Skeletal muscle tissue (tissue), 4 donors: Measurements from ENCODE around the gene GSC2. TPM values are rescaled to one million over a fixed set of nuclear protein-coding genes. Genes with fewer than 3 reads are reported as not detected.

Experiments used
- H3K27ac ChIP-seq: one replicate; pipeline ENCODE4 v1.7.0; 2013; ENCODE audit warnings: mild to moderate bottlenecking, low read depth, low read length, inconsistent platforms
- H3K27me3 ChIP-seq, 3 donors: one replicate each; pipeline ENCODE4 v1.7.0; 2013; ENCODE audit warnings: low read length in 3 of 3; ENCODE audit not compliant: control insufficient read depth in 3 of 3, insufficient read depth in 3 of 3
- H3K36me3 ChIP-seq, 3 donors: one replicate each; pipeline ENCODE4 v1.7.0; 2013; ENCODE audit warnings: low read length in 3 of 3; ENCODE audit not compliant: control insufficient read depth in 3 of 3, insufficient read depth in 3 of 3
- H3K4me1 ChIP-seq, 3 donors: one replicate each; pipeline ENCODE4 v1.7.0; 2013; ENCODE audit warnings: low read length in 3 of 3, mild to moderate bottlenecking in 3 of 3; ENCODE audit not compliant: control insufficient read depth in 3 of 3, insufficient read depth in 3 of 3
- H3K4me3 ChIP-seq, 3 donors: one replicate each; pipeline ENCODE4 v1.7.0; 2013; ENCODE audit warnings: low read length in 3 of 3
- H3K9ac ChIP-seq, 3 donors: one replicate each; pipeline ENCODE4 v1.7.0; 2013; ENCODE audit warnings: low read length in 3 of 3, mild to moderate bottlenecking in 3 of 3, moderate library complexity in 2 of 3, low read depth in 1 of 3
- H3K9me3 ChIP-seq, 3 donors: one replicate each; pipeline ENCODE4 v1.7.0; 2013; ENCODE audit warnings: low read length in 3 of 3; ENCODE audit not compliant: control insufficient read depth in 3 of 3
- total RNA-seq: library from RNA; depleted of rRNA; stranded (reverse); fragments of >200 nt; gene quantifications from one replicate; pipeline ENCODE4 v1.2.3, GENCODE V29; 2014
- donor health status: Osteomylitis.

Gene GSC2
- total RNA-seq, 1 donor from 2014 or later: not detected

DNA sequence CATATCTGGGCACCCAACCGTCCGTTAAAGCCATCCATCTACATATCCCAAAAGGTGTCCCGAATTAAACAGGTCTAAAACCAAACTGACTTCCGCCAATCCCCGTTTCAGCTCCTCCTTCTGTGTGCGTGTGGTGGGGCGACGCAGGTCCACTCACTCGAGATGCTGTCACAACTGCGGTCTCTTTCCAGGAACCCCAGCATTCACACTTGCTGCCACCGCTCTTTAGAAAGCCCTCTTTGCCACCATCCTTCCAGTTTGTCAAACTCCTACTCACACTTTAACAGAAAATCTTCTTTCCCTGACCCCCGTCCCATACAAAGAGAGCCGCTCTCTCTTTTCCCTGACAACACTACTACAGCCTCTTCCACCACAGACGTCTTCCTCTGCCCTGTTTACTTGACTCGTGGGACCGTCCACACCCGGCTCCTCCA is 6.1 kb downstream of the GSC2 start:
- Histone ChIP-seq H3K27me3 (peaks cover 16 to 19% (median 18%) of the 10 kb centered on the region in 3 donors), H3K36me3 (peaks cover 29 to 35% (median 33%) of the 10 kb centered on the region in 3 donors), H3K9ac (peak overlapping the region; percentile 92 to 95 (median 92)), H3K4me3 (peak overlapping the region; percentile 87 to 99 (median 95)), H3K4me1 (peaks cover 7 to 17% (median 10%) of the 10 kb centered on the region in 3 donors), H3K27ac (peak overlapping the region; percentile 74), H3K9me3 (no peaks in the 10 kb centered on the region)

DNA sequence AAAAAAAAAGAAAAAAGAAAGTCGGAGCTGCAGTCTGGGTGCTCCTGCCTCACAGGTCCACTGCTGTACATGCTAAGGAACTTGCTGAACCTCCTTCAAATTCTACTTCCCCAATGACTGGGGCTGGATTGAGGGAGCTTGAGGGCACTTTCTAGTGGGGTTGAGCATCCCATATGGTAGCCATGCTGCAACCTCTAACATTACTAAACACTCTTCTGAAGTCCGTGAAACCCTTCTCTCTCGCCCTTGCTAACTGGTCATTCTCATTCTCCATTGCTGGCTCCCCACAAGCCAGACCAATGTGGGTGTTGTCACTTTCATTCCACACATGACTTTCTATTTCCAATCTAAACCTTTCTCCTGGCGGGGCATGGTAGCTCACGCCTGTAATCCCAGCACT is 6.9 kb downstream of the GSC2 start:
- no peaks in the 10 kb centered on the region for H3K9me3 ChIP-seq
- H3K27ac ChIP-seq: no peak overlapping the region
- H3K27me3 ChIP-seq: peaks cover 9 to 11% (median 10%) of the 10 kb centered on the region in 3 donors
- H3K4me3 ChIP-seq: peak overlapping the region in 1 of 3 donors; percentile 31
- peaks cover 37 to 43% (median 39%) of the 10 kb centered on the region in 3 donors for H3K36me3 ChIP-seq
- H3K9ac ChIP-seq: no peak overlapping the region
- peaks cover 7 to 14% (median 8%) of the 10 kb centered on the region in 3 donors for H3K4me1 ChIP-seq

DNA sequence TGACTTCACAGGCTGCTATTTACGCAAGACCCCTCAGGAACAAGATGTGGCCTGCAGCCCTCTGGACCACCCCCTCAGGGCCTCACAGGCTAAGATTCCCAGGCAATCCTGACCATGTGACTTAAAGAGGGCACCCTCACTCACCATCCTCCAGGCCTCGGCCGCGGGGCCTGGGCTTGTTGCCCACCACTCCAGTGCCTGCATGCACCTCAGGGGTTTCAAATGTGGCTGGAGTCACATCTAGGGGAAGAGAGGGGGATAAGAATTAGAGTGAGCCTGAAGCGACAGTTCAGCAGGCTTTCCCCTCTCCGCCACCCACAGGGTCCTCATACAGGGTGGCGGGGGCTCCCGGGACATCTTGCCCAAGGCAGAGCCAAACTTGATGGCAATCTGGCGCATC is 7.7 kb downstream of the GSC2 start:
- Histone ChIP-seq H3K4me3 (no peak overlapping the region), H3K9ac (no peak overlapping the region)

DNA sequence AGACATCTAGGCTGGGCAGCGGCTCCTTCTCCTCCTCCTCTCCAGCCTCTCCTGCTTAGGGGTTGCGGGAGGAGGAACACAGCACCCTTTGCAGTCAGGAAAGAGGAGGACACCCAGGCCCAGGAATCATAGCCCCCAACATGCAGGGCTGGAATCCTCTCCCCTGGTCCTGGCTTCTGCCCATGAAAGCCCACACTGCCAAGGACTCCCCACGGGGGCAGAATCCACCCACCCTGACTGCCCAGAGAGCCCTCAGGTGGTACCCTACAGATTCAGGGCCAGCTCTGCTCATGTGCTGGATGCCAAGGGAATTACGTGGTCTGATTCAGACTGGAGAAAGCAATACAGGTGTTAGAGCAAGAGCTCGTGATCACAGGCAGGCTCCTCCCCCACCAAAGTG is 10.1 kb downstream of the GSC2 start:
- Histone ChIP-seq H3K9me3 (no peaks in the 10 kb centered on the region), H3K36me3 (peaks cover 66 to 67% (median 67%) of the 10 kb centered on the region in 3 donors), H3K27me3 (no peaks in the 10 kb centered on the region), H3K4me1 (peaks cover 7 to 14% (median 8%) of the 10 kb centered on the region in 3 donors), H3K27ac (no peak overlapping the region), H3K4me3 (no peak overlapping the region), H3K9ac (no peak overlapping the region)

More for the DNA sequence above, 7.7 kb downstream of the GSC2 start:
- Histone ChIP-seq H3K4me1 (peaks cover 7 to 14% (median 8%) of the 10 kb centered on the region in 3 donors), H3K27ac (no peak overlapping the region), H3K27me3 (peaks cover under 1 to 3% (median 2%) of the 10 kb centered on the region in 3 donors), H3K36me3 (peaks cover 45 to 51% (median 46%) of the 10 kb centered on the region in 3 donors), H3K9me3 (no peaks in the 10 kb centered on the region)

DNA sequence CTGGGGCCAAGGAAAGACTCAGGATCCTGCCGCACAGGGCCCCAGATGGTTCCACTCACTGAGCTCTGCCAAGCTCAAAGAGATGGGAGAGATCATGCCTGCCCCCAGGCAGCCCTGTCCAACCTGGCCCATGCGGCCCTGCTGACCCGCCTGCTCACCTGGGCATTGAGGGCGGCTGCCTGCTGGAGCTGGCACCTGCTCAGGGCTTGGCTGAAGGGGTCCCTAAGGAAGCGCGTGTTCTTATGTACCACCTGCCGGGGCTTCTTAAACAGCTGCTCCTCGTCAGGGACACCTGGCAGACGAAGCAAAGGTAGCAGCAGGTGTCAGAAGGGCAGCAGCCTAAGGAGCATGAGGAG is 11.1 kb downstream of the GSC2 start:
- no peak overlapping the region for H3K9ac ChIP-seq

DNA sequence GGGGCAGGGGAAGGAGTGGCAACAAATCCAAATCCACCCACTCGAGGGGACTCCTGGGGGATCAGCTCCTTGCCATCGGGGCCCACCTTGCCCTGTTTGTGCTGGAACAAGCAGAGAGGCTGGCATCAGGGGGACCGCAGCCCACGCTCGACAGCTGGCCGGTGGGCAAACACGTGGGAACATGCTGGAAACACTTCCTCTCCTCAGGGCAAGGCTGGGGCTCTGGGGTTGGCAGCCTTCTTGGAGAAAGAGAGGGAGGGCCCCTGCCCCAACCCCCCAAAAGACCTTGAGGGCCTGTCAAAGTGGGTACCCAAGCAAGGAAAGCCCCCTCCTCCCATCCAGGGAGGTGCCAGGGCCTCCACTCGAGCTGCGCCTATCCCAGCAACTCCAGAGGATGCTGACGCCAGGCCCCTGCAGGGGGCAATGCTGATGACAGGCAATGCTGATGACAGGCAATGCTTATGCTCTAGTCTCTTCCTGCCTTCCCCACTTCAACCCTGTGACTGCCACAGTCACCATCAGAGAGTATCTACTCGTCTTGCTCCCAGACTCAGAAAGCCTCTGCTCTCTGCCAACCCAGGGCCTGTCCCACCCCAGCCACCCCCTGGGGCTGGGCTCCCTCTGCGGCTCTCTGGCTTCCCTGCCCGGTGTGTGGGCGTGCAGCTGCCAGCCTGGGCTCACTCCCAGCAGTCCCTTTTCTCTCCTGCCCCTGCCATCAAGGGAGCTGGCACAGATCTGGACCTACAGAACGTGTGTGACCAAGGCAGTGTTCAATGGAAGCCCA is 11.7 kb downstream of the GSC2 start:
- Histone ChIP-seq H3K27ac (no peak overlapping the region), H3K9ac (peak overlapping the region in 1 of 3 donors; percentile 8), H3K9me3 (no peaks in the 10 kb centered on the region), H3K36me3 (peaks cover 78 to 83% (median 82%) of the 10 kb centered on the region in 3 donors), H3K4me3 (no peak overlapping the region), H3K4me1 (peaks cover 2 to 4% (median 3%) of the 10 kb centered on the region in 3 donors), H3K27me3 (no peaks in the 10 kb centered on the region)

More for the DNA sequence above, 11.1 kb downstream of the GSC2 start:
- no peak overlapping the region for H3K27ac ChIP-seq
- no peaks in the 10 kb centered on the region for H3K27me3 ChIP-seq
- no peak overlapping the region for H3K4me3 ChIP-seq
- peaks cover 6 to 9% (median 7%) of the 10 kb centered on the region in 3 donors for H3K4me1 ChIP-seq
- H3K36me3 ChIP-seq: peaks cover 75 to 77% (median 77%) of the 10 kb centered on the region in 3 donors
- no peaks in the 10 kb centered on the region for H3K9me3 ChIP-seq

DNA sequence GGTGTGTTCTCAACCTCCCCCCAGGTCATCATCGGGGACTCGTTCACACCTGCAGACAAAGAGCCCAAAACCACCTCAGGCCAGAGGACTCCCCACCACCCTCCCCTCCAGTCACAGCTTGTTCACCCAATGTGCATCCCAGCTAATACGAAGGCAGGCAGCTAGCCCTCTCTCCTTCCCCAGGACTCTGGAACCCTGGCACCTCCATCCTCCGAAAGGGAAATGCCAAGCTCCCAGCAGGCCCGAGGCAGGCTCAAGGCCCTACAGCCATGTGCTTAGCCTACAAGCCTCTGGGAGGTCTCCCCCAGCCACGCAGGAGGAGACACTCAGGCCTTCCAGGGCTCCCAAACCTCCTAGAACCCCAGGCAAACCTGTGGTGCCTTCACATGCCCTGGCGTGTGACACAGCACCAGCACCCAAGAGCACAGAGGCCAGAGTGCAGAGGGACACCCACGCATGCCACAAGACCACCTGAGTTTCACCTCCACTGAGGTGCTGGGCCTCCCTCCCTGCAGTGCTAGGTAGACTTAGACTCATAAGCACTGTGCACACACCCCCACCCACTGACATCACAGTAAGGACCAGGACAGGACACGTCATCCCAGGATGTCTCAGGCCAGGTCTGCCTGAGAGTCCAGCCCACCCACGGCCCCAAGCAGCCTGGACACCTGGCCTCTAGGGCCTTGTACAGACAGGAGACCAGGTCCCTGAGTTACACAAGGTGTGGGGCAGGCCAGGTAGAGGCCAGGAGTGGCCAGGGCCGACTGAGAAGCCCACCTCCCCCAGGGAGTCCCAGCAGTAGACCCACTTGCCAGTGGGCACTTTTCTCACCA is 12.5 kb downstream of the GSC2 start:
- H3K36me3 ChIP-seq: peaks cover 86 to 91% (median 88%) of the 10 kb centered on the region in 3 donors
- no peaks in the 10 kb centered on the region for H3K27me3 ChIP-seq
- H3K4me1 ChIP-seq: no peaks in the 10 kb centered on the region
- peak overlapping the region in 1 of 3 donors; percentile 40 for H3K9ac ChIP-seq
- H3K9me3 ChIP-seq: no peaks in the 10 kb centered on the region
- H3K4me3 ChIP-seq: no peak overlapping the region
- no peak overlapping the region for H3K27ac ChIP-seq

DNA sequence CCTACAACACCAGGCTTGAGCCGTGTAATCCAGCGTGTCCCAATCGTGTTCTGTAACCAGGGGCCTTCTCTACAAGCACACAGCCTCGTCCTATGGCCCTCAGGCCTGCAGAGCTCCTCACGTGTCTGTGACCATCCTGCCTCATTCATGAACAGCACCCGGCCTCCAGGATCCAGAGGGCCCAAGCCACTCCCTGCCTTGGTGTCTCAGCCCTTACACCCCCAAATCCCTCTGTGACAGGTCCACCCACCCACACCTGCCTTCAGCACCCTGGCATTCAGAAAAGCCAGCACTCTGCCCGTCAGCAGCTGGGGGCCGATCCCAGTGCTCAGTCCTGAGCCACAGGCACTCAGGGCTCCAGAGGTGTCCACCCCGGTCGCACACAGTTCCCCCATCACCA is 13.2 kb downstream of the GSC2 start:
- H3K9me3 ChIP-seq: no peaks in the 10 kb centered on the region
- no peak overlapping the region for H3K9ac ChIP-seq
- no peaks in the 10 kb centered on the region for H3K4me1 ChIP-seq
- H3K36me3 ChIP-seq: peaks cover 81 to 91% (median 82%) of the 10 kb centered on the region in 3 donors
- H3K27me3 ChIP-seq: no peaks in the 10 kb centered on the region
- H3K27ac ChIP-seq: no peak overlapping the region
- H3K4me3 ChIP-seq: no peak overlapping the region

DNA sequence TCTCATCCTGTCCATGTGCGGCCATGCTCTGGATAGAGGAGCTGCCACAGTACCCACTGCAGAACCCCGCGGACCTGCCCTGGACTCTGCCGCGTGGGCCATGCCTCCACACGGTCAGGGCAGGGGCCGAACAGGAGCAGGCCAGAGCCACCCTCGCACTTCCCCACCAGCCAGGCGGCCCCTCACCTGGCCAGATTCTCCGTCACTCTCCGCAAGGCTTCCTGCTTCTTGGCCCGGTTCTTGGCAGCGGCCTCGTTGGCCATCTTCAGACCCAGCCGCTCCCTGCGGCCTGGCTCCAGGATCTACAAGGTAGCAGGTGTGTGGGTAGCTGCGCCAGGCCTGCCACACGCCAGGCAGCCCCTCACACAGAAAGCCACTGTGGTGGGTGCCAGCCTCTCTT is 15.2 kb downstream of the GSC2 start:
- no peak overlapping the region for H3K27ac ChIP-seq
- peaks cover 67 to 80% (median 69%) of the 10 kb centered on the region in 3 donors for H3K36me3 ChIP-seq
- no peaks in the 10 kb centered on the region for H3K4me1 ChIP-seq

More for the DNA sequence above, 15.2 kb downstream of the GSC2 start:
- no peaks in the 10 kb centered on the region for H3K9me3 ChIP-seq
- no peak overlapping the region for H3K4me3 ChIP-seq
- H3K27me3 ChIP-seq: no peaks in the 10 kb centered on the region
- H3K9ac ChIP-seq: no peak overlapping the region
